GM12875 (cell line): Measurements from ENCODE around the gene CTNNA3.

Experiments used
- H3K4me3 ChIP-seq: one replicate; pipeline ENCODE4 v1.5.1; 2011; ENCODE audit warnings: low read depth, low read length, control low read depth
- CTCF ChIP-seq: IDR thresholded peaks from 2 replicates; pipeline ENCODE4 v1.5.1; 2011; ENCODE audit warnings: low read depth, mild to moderate bottlenecking, control low read depth, inconsistent platforms, low read length, moderate library complexity, borderline replicate concordance; ENCODE audit not compliant: insufficient read depth

The CTNNA3 gene

GRCh38 chr10:66519616-66520015, 1176.4 kb downstream of the CTNNA3 start:
- no peak overlapping the region for H3K4me3 ChIP-seq
- no peak for TF ChIP-seq CTCF

GRCh38 chr10:66514666-66515065, 1181.3 kb downstream of the CTNNA3 start:
- no peak overlapping the region for H3K4me3 ChIP-seq
- no peak for TF ChIP-seq CTCF

- no peak overlapping the region for H3K4me3 ChIP-seq
- TF ChIP-seq CTCF, result no peak
Observed at GRCh38 chr10:66513504-66513903, 1182.5 kb downstream of the CTNNA3 start.

GRCh38 chr10:66505003-66505657, 1190.9 kb downstream of the CTNNA3 start:
- no peak overlapping the region for H3K4me3 ChIP-seq
- TF ChIP-seq CTCF, result no peak

- TF ChIP-seq CTCF, result no peak
Observed at GRCh38 chr10:66501356-66501755, 1194.6 kb downstream of the CTNNA3 start.

GRCh38 chr10:66483966-66484365, 1212.0 kb downstream of the CTNNA3 start:
- H3K4me3 ChIP-seq, result no peak overlapping the region
- TF ChIP-seq CTCF, result no peak

More at GRCh38 chr10:66501356-66501755, 1194.6 kb downstream of the CTNNA3 start:
- no peak overlapping the region for H3K4me3 ChIP-seq

- no peak overlapping the region for H3K4me3 ChIP-seq
- TF ChIP-seq CTCF, result no peak
Observed at GRCh38 chr10:66472156-66472555, 1223.8 kb downstream of the CTNNA3 start.
